HG03280 (cell line): Measurements from ENCODE around the gene EPS8L2.

ENCODE experiments used
- ATAC-seq: cut with Tn5 transposase; IDR thresholded peaks from one replicate; pipeline ENCODE4 v1.9.1; 2021; ENCODE audit warnings: mild to moderate bottlenecking, moderate library complexity; ENCODE audit not compliant: unreplicated experiment

EPS8L2 gene

DNA sequence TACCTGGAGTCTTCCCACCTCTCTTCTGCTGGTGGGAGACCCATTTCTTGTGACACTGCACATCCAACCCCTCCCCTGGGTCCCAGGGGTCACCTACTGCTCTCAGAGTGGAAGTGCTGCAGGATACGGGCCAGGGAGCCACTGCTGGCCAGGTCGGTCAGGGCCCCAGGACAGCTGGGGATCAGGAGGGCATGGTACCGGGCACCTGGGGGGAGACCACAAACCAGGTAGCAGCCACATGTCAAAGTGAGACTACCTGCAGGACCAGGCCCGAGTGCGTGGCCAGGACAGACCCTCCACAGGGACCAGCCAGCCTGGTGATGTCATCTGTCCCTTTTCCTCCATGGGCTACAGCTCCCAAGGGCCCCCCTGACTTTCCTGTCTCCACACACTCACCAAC is 67.4 kb downstream of the EPS8L2 start:
- ATAC-seq = no peak

DNA sequence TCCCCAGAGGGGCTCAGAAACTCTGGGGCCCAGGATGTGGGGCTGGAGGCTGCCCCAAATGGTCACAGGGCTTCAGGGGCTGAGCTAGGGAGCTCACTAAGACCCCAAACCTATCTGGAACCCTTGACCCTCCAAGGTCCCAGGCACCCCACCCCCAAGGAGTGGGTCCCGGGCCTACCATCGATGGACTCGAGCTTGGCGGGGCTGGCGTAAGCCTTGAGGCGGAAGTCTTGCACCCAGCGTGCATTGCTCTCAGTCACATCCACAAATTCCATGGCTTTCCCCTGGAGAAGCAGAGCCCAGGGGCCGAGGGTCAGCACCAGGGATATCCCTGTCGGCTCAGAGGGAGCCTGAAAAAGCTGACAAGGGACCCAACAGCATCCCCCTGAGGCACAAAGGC is 67.8 kb downstream of the EPS8L2 start:
- ATAC-seq = no peak

DNA sequence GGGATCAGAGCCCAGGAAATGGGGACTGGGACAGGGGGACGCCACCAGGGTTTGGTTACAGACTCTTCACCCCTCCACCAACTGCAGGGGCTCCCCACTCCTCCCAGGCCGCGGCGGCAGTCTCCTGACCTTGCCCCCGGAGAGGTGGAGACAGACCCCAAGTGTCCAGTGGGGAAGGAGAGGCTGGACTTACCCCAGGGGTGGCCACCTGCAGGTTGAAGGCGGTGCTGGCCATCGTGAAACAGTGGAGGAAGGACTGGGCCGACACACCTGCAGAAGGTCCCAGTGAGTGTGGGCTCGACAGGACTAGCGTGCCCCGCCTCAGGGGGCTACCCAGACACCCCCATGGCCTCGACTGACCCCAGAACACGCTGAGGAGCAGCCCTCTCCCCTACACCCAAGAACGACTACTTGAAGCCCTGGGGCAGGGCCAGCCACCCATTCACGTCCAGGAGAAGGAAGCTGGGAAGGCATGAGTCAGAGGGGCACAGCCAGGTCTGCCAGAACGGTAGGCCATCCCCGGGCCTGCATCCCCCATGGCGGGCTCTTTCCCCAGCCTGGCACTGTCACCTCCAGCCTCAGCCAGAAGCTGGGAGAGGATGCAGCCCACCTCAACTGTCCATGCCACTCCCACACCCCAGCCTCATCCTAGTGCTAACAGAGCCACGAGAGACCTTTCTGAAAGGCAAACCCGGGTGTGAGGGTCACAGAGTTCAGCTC is 69.0 kb downstream of the EPS8L2 start:
- ATAC-seq = no peak

DNA sequence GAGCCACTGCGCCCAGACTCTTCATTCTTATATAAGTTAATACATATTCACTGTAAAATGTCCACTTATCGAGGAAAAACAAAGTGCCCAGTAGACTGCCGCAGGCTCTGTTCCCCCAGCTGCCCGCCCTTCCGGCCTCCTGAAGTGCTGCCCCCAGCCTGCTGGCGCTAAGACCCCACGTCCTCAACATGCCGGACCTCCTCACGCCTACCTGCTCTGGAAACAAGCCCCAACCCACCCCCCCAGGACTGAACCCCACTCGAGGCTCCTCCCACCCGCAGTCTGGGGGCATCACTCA is 70.2 kb downstream of the EPS8L2 start:
- no peak for ATAC-seq

DNA sequence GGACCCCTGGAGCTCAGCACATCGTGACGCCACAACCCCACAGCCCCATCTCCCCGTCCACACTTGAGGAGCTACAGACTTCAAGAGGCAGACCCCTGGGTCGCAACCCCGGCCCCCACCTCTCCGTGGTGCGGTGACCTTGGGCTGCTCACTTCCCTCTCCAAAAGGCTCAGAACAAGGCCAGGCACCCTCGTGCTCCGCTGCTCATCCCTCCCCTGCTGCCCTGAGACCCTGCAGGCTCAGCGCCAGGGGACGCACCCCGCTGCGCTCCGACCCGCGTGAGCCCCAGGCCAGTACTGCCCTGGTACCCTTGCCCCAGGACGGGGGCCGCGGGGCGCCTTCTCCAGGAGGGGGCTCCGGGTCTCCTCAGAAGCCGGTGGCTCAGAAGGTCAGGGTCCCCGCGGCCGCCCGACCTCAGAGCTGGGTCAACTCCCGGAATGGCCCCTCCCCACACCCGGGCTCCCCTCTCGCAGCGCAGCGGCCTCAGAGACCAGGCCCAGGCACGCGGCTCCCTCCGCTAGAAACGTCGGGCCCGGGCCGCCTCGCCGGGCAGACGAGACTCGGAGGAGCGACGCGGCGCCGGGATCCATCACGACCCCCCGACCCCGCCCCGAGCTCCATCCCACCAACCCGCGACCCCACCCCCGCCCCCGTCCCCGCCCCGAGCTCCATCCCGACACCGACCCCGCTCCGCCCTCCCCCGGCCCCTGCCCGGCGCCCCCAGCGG is 70.7 kb downstream of the EPS8L2 start:
- ATAC-seq = peak; percentile 20
